Measurements from ENCODE around the gene DUOX1.

The DUOX1 gene

DNA sequence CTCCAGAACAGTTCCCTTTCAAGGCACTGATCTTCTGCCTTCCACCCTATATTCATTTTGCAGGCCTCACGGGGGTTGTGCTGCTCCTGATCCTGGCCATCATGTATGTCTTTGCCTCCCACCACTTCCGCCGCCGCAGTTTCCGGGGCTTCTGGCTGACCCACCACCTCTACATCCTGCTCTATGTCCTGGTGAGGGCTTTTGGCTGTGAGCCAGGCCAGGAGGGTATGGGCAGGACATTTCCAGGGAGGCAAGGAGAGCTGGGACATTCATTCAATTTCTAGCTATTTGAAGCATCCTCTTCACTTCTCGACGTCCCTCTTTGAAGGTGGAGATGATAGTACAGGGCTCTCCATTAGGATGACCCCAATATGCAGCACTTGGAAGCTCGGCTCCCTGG is 25.9 kb downstream of the DUOX1 start:
- TF ChIP-seq TEAD4 (IDR thresholded peaks at IDR 0.05) (no peak), TAF1 (IDR thresholded peaks at IDR 0.05; ENCODE audit: low read depth) (no peak), YY1 (IDR thresholded peaks at IDR 0.05; ENCODE audit: low read depth) (no peak), TCF12 (IDR thresholded peaks at IDR 0.05; ENCODE audit: low read depth) (no peak), FOXM1 (IDR thresholded peaks at IDR 0.05; ENCODE audit: borderline replicate concordance, low read depth) (no peak), RAD21 (IDR thresholded peaks at IDR 0.05; ENCODE audit: low read depth) (no peak)
- TF ChIP-seq, protein P1, sequence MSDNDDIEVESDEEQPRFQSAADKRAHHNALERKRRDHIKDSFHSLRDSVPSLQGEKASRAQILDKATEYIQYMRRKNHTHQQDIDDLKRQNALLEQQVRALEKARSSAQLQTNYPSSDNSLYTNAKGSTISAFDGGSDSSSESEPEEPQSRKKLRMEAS (IDR thresholded peaks at IDR 0.05) = no peak

DNA sequence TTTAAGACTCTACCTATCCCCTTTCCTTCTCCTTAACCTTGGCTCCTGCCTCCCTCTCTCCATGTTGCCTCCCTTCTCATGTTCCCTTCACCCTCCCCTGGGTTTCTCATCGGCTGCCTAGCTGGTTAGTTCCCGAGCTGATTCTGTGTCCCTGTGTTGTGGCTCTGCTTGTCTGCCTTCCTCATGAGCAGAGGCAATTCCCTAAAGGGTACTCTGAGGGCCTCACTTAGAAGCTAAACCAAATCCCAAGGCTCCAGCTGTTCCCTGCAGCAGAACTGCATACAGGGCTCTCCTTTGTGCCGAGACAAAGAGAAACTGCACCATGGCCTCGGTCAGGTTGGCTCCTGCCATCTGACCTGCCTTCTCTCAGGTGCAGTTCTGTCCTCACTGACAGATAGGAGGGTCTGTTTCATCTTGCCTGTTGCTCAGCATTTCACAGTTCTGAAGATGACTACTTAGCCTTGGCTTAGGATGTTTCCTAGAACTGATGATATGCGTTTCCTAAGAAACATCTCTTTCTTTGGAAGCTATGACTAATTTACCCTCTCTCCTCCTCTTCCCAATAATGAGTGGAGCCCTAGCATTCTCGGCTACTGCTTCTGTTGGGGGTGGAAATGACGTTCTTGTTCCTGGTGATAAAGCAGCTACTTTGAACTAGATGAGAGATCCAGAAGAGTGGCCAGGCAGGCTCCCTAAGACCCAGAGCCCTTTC is 27.1 kb downstream of the DUOX1 start:
- TF ChIP-seq, protein P2, sequence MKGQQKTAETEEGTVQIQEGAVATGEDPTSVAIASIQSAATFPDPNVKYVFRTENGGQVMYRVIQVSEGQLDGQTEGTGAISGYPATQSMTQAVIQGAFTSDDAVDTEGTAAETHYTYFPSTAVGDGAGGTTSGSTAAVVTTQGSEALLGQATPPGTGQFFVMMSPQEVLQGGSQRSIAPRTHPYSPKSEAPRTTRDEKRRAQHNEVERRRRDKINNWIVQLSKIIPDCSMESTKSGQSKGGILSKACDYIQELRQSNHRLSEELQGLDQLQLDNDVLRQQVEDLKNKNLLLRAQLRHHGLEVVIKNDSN (IDR thresholded peaks at IDR 0.05) = no peak
- no peak for TF ChIP-seq ZBTB7A (IDR thresholded peaks at IDR 0.05; ENCODE audit: low read depth)
- no peak for TF ChIP-seq TAF1 (IDR thresholded peaks at IDR 0.05; ENCODE audit: low read depth)
- no peak for TF ChIP-seq CEBPB (IDR thresholded peaks at IDR 0.05)
- TF ChIP-seq, protein P1 (IDR thresholded peaks at IDR 0.05) = no peak
- TF ChIP-seq, protein P3, sequence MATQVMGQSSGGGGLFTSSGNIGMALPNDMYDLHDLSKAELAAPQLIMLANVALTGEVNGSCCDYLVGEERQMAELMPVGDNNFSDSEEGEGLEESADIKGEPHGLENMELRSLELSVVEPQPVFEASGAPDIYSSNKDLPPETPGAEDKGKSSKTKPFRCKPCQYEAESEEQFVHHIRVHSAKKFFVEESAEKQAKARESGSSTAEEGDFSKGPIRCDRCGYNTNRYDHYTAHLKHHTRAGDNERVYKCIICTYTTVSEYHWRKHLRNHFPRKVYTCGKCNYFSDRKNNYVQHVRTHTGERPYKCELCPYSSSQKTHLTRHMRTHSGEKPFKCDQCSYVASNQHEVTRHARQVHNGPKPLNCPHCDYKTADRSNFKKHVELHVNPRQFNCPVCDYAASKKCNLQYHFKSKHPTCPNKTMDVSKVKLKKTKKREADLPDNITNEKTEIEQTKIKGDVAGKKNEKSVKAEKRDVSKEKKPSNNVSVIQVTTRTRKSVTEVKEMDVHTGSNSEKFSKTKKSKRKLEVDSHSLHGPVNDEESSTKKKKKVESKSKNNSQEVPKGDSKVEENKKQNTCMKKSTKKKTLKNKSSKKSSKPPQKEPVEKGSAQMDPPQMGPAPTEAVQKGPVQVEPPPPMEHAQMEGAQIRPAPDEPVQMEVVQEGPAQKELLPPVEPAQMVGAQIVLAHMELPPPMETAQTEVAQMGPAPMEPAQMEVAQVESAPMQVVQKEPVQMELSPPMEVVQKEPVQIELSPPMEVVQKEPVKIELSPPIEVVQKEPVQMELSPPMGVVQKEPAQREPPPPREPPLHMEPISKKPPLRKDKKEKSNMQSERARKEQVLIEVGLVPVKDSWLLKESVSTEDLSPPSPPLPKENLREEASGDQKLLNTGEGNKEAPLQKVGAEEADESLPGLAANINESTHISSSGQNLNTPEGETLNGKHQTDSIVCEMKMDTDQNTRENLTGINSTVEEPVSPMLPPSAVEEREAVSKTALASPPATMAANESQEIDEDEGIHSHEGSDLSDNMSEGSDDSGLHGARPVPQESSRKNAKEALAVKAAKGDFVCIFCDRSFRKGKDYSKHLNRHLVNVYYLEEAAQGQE (IDR thresholded peaks at IDR 0.05; ENCODE audit: low read depth) = no peak
- TF ChIP-seq CREB1 (IDR thresholded peaks at IDR 0.05; ENCODE audit: low read depth) = no peak
- no peak for TF ChIP-seq YY1 (IDR thresholded peaks at IDR 0.05; ENCODE audit: low read depth)

DNA sequence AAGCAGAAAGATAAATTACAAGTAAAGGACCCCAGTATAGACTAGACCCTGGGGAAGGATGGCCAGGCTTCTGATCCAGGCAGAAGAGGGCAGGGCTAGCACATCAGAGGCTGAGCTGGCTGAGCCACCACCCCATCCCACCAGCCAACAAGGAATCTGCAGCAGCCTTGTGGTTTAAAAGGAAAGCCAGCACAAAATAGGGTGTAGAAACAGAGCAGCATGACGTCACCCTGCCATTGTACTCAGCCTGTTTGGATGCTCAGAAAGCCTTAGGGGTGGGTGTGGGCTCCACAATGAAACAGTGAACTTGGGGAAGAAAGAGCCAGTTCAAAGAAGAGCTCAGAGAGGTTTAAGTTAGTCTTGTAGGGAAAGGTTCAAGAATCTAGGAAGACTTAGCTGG is 28.2 kb downstream of the DUOX1 start:
- TF ChIP-seq FOXM1 (IDR thresholded peaks at IDR 0.05; ENCODE audit: borderline replicate concordance, low read depth) (no peak), TEAD4 (IDR thresholded peaks at IDR 0.05) (no peak), EP300 (IDR thresholded peaks at IDR 0.05; ENCODE audit: borderline replicate concordance) (no peak), YY1 (IDR thresholded peaks at IDR 0.05; ENCODE audit: low read depth) (no peak), RAD21 (IDR thresholded peaks at IDR 0.05; ENCODE audit: low read depth) (no peak), NFIC (IDR thresholded peaks at IDR 0.05) (no peak), CEBPB (IDR thresholded peaks at IDR 0.05) (no peak), CREB1 (IDR thresholded peaks at IDR 0.05; ENCODE audit: low read depth) (no peak)
- TF ChIP-seq, protein P1 (IDR thresholded peaks at IDR 0.05) = no peak
- TF ChIP-seq, protein P2 (IDR thresholded peaks at IDR 0.05) = no peak
- TF ChIP-seq, protein P3 (IDR thresholded peaks at IDR 0.05; ENCODE audit: low read depth) = no peak

DNA sequence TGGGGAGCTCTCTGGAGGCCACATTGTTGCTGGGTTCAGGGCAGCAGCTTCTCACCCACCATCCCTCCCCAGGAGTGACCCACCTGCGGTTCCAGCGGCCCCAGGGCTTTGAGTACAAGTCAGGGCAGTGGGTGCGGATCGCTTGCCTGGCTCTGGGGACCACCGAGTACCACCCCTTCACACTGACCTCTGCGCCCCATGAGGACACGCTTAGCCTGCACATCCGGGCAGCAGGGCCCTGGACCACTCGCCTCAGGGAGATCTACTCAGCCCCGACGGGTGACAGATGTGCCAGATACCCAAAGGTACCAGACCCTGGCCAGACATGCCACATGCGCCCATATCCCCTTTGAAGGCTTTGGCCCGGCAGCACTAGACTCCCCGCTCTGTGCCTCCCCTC is 31.9 kb downstream of the DUOX1 start:
- no peak for TF ChIP-seq TEAD4 (IDR thresholded peaks at IDR 0.05)
- TF ChIP-seq, protein P3 (IDR thresholded peaks at IDR 0.05; ENCODE audit: low read depth) = no peak
- no peak for TF ChIP-seq CREB1 (IDR thresholded peaks at IDR 0.05; ENCODE audit: low read depth)
- TF ChIP-seq, protein P1 (IDR thresholded peaks at IDR 0.05) = no peak
- no peak for TF ChIP-seq YY1 (IDR thresholded peaks at IDR 0.05; ENCODE audit: low read depth)
- no peak for TF ChIP-seq TCF12 (IDR thresholded peaks at IDR 0.05; ENCODE audit: low read depth)
- TF ChIP-seq ZBTB7A (IDR thresholded peaks at IDR 0.05; ENCODE audit: low read depth) = no peak
- no peak for TF ChIP-seq TAF1 (IDR thresholded peaks at IDR 0.05; ENCODE audit: low read depth)
- TF ChIP-seq FOXM1 (IDR thresholded peaks at IDR 0.05; ENCODE audit: borderline replicate concordance, low read depth) = no peak
- no peak for TF ChIP-seq EP300 (IDR thresholded peaks at IDR 0.05; ENCODE audit: borderline replicate concordance)
- no peak for TF ChIP-seq RAD21 (IDR thresholded peaks at IDR 0.05; ENCODE audit: low read depth)
